ENCODE measurements around the gene SGO2. TPM values are rescaled to one million over a fixed set of nuclear protein-coding genes. Genes with fewer than 3 reads are reported as not detected.

Gene SGO2
- total and polyA plus RNA-seq, 2 of the 13 experiments (the other 11 are each of a cell fraction or from before 2014, with no cell fraction given): 5.1 to 16.2 TPM

- peak; percentile 4; the same call in 1 of the 2 replicates for TF ChIP-seq ZBTB46 (CRISPR knock-in tag; IDR thresholded peaks at IDR 0.05; ENCODE audit: borderline replicate concordance)
- TF ChIP-seq, protein P1, sequence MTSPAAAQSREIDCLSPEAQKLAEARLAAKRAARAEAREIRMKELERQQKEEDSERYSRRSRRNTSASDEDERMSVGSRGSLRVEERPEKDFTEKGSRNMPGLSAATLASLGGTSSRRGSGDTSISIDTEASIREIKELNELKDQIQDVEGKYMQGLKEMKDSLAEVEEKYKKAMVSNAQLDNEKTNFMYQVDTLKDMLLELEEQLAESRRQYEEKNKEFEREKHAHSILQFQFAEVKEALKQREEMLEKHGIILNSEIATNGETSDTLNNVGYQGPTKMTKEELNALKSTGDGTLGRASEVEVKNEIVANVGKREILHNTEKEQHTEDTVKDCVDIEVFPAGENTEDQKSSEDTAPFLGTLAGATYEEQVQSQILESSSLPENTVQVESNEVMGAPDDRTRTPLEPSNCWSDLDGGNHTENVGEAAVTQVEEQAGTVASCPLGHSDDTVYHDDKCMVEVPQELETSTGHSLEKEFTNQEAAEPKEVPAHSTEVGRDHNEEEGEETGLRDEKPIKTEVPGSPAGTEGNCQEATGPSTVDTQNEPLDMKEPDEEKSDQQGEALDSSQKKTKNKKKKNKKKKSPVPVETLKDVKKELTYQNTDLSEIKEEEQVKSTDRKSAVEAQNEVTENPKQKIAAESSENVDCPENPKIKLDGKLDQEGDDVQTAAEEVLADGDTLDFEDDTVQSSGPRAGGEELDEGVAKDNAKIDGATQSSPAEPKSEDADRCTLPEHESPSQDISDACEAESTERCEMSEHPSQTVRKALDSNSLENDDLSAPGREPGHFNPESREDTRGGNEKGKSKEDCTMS (CRISPR knock-in tag; conservative IDR thresholded peaks at IDR 0.05): no peak
- TF ChIP-seq CSRNP2 (CRISPR knock-in tag; conservative IDR thresholded peaks at IDR 0.05; ENCODE audit: low read depth): no peak
- peak; percentile 96 for TF ChIP-seq DMAP1 (CRISPR knock-in tag; IDR thresholded peaks at IDR 0.05)
- TF ChIP-seq ZNF713 (CRISPR knock-in tag; IDR thresholded peaks at IDR 0.05): no peak
- TF ChIP-seq JDP2 (CRISPR knock-in tag; IDR thresholded peaks at IDR 0.05; ENCODE audit: borderline replicate concordance): no peak
- TF ChIP-seq PAX8 (CRISPR knock-in tag; IDR thresholded peaks at IDR 0.05; ENCODE audit: borderline replicate concordance): no peak
- TF ChIP-seq MYC (CRISPR knock-in tag; IDR thresholded peaks at IDR 0.05; ENCODE audit: borderline replicate concordance): peak; percentile 83
- TF ChIP-seq SAFB2 (CRISPR knock-in tag; IDR thresholded peaks at IDR 0.05; ENCODE audit: borderline replicate concordance, low read depth): no peak
- no peak for TF ChIP-seq ZNF572 (CRISPR knock-in tag; IDR thresholded peaks at IDR 0.05)
- TF ChIP-seq KDM1A (CRISPR knock-in tag; IDR thresholded peaks at IDR 0.05): no peak
- 0 out of 2 replicates have a peak, but pooled peaks have one; percentile 81 for TF ChIP-seq KLF11 (CRISPR knock-in tag; IDR thresholded peaks at IDR 0.05)
- no peak for TF ChIP-seq ZNF562 (CRISPR knock-in tag; IDR thresholded peaks at IDR 0.05; ENCODE audit: borderline replicate concordance)
- no peak for TF ChIP-seq BRCA1 (CRISPR knock-in tag; IDR thresholded peaks at IDR 0.05)
- TF ChIP-seq ZFP41 (CRISPR knock-in tag; IDR thresholded peaks at IDR 0.05; ENCODE audit: borderline replicate concordance): peak; percentile 35; the same call in 1 of the 2 replicates
- peak; percentile 65 for TF ChIP-seq RBM39 (IDR thresholded peaks at IDR 0.05; ENCODE audit: low read depth, low read length, poor library complexity, severe bottlenecking)
- TF ChIP-seq MEF2D (CRISPR knock-in tag; IDR thresholded peaks at IDR 0.05): peak; percentile 90
- peak; percentile 58; the same call in 1 of the 2 replicates for TF ChIP-seq ZNF362 (CRISPR knock-in tag; IDR thresholded peaks at IDR 0.05; ENCODE audit: borderline replicate concordance)
Observed at GRCh38 chr2:200525882-200526651, at the start of gene SGO2 (continued).

Measured in HepG2 (cell line).